Spleen (tissue), 3 donors: ENCODE data around the gene SPEM2.

ENCODE experiments used
- POLR2A ChIP-seq, 3 donors: fragments of 450-650 bp; IDR thresholded peaks; one replicate each; pipeline ENCODE4 v1.5.1; 2017; ENCODE audit warnings: antibody characterized with exemption in 3 of 3, mild to moderate bottlenecking in 1 of 3
- POLR2AphosphoS5 ChIP-seq, 3 donors: sonication (generic); formaldehyde crosslinking; IDR thresholded peaks; one replicate each; pipeline ENCODE4 v1.5.1; 2017; ENCODE audit warnings: antibody characterized with exemption in 3 of 3

GRCh38 chr17:7416323-7416722 lies 9.1 kb upstream of the SPEM2 start:
- TF ChIP-seq POLR2AphosphoS5 (IDR thresholded peaks at IDR 0.05) (no peak), POLR2A (IDR thresholded peaks at IDR 0.05) (no peak)
